ENCODE measurements around the gene HIC1. TPM values are rescaled to one million over a fixed set of nuclear protein-coding genes. Genes with fewer than 3 reads are reported as not detected.

Gene HIC1
- total and polyA plus RNA-seq, 8 donors, result 1.5 to 107 (median 8.9) TPM

DNA sequence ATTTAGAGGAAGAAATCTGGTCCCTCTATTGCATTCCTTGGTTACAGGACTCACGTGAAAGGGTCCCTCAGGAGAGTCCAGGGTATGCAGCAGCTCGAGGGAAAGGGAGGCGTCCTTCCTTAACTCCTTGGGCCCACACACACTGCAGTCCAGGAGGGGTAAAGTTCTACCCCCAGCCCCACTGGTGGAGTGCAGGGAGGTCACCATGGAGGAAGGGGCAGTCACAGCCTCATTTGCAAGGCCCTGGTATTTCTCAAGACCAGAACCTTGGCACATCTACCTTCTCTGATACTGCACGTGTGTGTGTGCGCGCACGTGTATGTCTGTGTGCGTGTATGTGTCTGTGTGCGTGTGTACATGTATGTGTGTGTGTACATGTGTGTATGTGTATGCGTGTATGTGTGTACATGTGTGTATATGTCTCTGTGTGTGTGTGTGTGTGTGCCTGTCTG, 11.1 kb downstream of the HIC1 start:
- peak overlapping the region; percentile 64 to 94 (median 90) for H3K27ac ChIP-seq
- DNase-seq, result peak in 1 of 2 donors; percentile 29
- TF ChIP-seq POLR2A (IDR thresholded peaks at IDR 0.05) (no peak), POLR2AphosphoS5 (IDR thresholded peaks at IDR 0.05) (no peak), EP300 (IDR thresholded peaks at IDR 0.05) (no peak)
- TF ChIP-seq, protein P1, sequence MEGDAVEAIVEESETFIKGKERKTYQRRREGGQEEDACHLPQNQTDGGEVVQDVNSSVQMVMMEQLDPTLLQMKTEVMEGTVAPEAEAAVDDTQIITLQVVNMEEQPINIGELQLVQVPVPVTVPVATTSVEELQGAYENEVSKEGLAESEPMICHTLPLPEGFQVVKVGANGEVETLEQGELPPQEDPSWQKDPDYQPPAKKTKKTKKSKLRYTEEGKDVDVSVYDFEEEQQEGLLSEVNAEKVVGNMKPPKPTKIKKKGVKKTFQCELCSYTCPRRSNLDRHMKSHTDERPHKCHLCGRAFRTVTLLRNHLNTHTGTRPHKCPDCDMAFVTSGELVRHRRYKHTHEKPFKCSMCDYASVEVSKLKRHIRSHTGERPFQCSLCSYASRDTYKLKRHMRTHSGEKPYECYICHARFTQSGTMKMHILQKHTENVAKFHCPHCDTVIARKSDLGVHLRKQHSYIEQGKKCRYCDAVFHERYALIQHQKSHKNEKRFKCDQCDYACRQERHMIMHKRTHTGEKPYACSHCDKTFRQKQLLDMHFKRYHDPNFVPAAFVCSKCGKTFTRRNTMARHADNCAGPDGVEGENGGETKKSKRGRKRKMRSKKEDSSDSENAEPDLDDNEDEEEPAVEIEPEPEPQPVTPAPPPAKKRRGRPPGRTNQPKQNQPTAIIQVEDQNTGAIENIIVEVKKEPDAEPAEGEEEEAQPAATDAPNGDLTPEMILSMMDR (IDR thresholded peaks at IDR 0.05), result no peak
- no peaks in the 10 kb centered on the region for H3K9me3 ChIP-seq
- 83 to 91% (median 87%) methylated on average over 10 of the region's 10 CpGs for WGBS, 5 donors
- peaks cover 15 to 87% (median 60%) of the 10 kb centered on the region in 4 donors for H3K4me1 ChIP-seq
- H3K36me3 ChIP-seq, result peaks cover 10 to 85% (median 77%) of the 10 kb centered on the region in 4 donors
- peaks cover 0 to 3% (median 0%) of the 10 kb centered on the region in 3 donors for H3K27me3 ChIP-seq
- no peak overlapping the region for H3K4me3 ChIP-seq
- intact Hi-C loops (cut with DNase I; ENCODE audit: low total_unique reads), result no loop called here

DNA sequence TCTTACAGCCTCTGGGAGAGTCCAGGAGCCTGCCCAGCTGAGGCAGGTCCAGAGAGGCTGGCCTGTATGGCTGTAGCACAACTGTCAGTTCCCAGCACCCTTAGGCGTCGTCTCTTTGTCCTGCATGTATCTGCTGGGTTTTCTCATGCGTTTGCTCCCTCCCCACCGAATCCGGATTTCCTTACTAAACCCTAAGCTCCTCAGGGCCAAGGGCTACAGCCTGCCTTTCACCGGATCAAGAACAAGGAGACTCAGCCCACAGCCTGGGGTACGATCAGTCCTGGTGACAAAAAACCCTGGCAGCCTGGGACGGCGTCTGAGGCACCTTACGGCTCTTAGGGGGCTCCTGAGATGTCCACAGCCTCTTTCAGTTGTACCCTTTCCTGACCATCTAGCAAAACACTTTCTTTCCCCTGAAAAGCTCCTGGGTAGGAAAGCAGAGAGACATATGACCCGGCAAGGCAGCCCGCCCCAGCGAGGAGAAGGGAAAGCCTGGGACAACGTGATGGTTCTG, 12.2 kb downstream of the HIC1 start:
- Histone ChIP-seq H3K9me3 (no peaks in the 10 kb centered on the region), H3K4me3 (no peak overlapping the region), H3K27me3 (no peaks in the 10 kb centered on the region), H3K4me1 (peaks cover 9 to 82% (median 65%) of the 10 kb centered on the region in 4 donors), H3K27ac (peak overlapping the region; percentile 64 to 94 (median 90)), H3K36me3 (peaks cover 10 to 87% (median 76%) of the 10 kb centered on the region in 4 donors)
- WGBS, 5 donors, result 68 to 75% (median 72%) methylated on average over 14 of the region's 14 CpGs
- TF ChIP-seq POLR2A (IDR thresholded peaks at IDR 0.05), result no peak
- TF ChIP-seq POLR2AphosphoS5 (IDR thresholded peaks at IDR 0.05), result no peak
- TF ChIP-seq, protein P1 (IDR thresholded peaks at IDR 0.05), result no peak
- TF ChIP-seq EP300 (IDR thresholded peaks at IDR 0.05), result no peak
- intact Hi-C loops (cut with DNase I; ENCODE audit: low total_unique reads), result no loop called here
- peak in 1 of 2 donors; percentile 23 for DNase-seq

DNA sequence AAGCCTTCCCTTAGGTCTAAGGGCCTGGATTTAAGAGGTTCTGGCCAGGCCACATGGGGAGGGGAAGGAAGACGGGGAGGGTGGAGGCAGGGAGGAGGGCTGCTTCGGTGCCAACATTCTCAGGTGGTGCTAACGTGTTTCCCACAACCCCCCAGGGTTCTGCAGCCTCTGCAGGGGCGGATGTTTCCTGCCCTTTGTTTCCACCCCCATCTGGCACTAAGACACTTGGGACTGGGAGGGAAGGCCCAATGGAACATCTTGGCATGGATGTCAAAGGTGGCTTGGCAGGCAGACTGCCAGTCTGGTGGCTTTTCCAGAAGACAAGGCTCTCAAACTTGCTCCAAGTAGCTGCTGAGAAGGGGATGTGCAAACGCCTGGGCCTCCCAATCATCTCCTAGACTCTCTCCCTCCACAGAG, 12.7 kb downstream of the HIC1 start:
- TF ChIP-seq, protein P1 (IDR thresholded peaks at IDR 0.05), result no peak
- no peak for TF ChIP-seq POLR2A (IDR thresholded peaks at IDR 0.05)
- no peak for TF ChIP-seq EP300 (IDR thresholded peaks at IDR 0.05)
- TF ChIP-seq POLR2AphosphoS5 (IDR thresholded peaks at IDR 0.05), result no peak
- WGBS, 5 donors, result 29 to 63% (median 58%) methylated on average over 5 of the region's 5 CpGs
- Histone ChIP-seq H3K4me3 (no peak overlapping the region), H3K4me1 (peaks cover 9 to 77% (median 64%) of the 10 kb centered on the region in 4 donors), H3K27ac (peak overlapping the region; percentile 64 to 94 (median 90)), H3K9me3 (no peaks in the 10 kb centered on the region), H3K36me3 (peaks cover 10 to 84% (median 77%) of the 10 kb centered on the region in 4 donors), H3K27me3 (no peaks in the 10 kb centered on the region)
- peak in 1 of 2 donors; percentile 48 for DNase-seq
- intact Hi-C loops (cut with DNase I; ENCODE audit: low total_unique reads), result no loop called here

DNA sequence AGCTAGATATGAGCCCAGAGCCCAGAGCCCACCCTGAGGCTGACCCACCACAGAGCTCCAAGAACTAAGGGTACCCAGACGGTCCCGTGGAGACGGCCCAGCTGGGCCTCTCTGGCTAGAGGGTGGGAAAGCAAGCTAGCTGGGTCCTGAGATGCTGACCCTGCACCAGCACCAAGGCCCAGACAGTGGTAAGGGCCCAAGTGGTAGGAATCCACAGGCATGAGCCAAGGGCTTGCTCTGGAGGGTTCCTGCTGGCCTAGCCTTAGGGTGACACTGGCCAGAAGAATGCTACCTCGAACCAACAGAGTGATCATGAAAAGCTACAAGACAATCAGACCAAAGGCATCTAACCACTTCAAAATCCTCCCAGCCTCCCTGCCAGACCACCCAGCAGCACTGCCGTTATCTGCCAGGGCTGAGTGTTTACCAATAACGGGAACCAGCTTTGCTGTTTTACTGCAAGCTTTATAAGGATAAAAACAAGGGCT, 13.2 kb downstream of the HIC1 start:
- no peaks in the 10 kb centered on the region for H3K9me3 ChIP-seq
- peaks cover 9 to 73% (median 60%) of the 10 kb centered on the region in 4 donors for H3K4me1 ChIP-seq
- WGBS, 5 donors, result 56 to 71% (median 64%) methylated on average over 6 of the region's 6 CpGs
- peak overlapping the region; percentile 64 to 94 (median 90) for H3K27ac ChIP-seq
- no peak overlapping the region for H3K4me3 ChIP-seq
- no peaks in the 10 kb centered on the region for H3K27me3 ChIP-seq
- peak in 1 of 2 donors; percentile 64 for DNase-seq
- peaks cover 8 to 80% (median 73%) of the 10 kb centered on the region in 4 donors for H3K36me3 ChIP-seq
- TF ChIP-seq POLR2A (IDR thresholded peaks at IDR 0.05) (no peak), POLR2AphosphoS5 (IDR thresholded peaks at IDR 0.05) (no peak), EP300 (IDR thresholded peaks at IDR 0.05) (no peak)
- TF ChIP-seq, protein P1 (IDR thresholded peaks at IDR 0.05), result no peak
- intact Hi-C loops (cut with DNase I; ENCODE audit: low total_unique reads), result no loop called here

Data from stomach (tissue), 9 donors.